NCI-H345 (cell line): ENCODE results near the gene TLCD3B.

Experiments used
- DNase-seq: peaks from one replicate; lab custom pipeline; 2025; lab: John Stamatoyannopoulos, UW

Gene TLCD3B

DNA sequence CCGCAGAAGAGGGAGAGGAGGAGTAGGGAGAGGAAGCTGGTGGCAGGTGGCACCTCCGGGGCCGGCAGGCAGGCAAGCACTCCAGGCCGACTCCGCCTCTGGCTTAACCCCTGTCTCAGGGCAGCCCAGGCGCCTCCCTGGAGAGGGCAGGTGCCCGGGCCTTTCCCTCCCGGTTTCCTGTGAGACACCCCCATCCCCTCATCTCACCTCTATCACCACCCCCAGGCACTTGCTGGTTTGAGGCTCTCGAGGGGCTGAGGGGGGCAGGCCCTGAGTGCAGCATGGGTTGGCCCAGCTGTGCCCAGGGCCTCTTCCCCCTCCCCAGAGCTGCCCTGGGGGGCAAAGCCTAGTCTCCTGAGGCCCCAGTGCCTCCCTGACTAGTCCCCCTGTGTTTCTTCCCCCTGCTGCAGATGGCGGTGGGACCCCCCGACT lies 26.2 kb downstream of the TLCD3B start:
- DNase-seq: peak; percentile 65

DNA sequence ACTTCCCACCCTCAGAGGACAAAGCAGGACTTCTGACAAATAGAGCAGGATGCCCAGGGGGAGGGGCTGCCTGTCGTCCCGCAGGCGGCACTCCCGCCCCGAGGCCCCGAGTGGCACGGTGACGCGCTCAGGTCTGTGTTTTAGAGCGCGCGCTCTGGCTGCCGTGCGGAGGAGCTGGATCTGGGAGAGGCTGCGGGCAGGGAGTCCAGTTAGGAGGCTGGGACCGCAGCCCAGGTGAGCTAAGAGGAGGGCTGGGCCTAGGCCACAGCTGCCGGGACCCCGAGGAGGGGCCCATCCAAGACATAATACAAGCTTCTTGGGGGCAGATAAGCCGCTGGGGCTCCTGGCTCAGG lies 26.7 kb downstream of the TLCD3B start:
- DNase-seq: peak; percentile 77

DNA sequence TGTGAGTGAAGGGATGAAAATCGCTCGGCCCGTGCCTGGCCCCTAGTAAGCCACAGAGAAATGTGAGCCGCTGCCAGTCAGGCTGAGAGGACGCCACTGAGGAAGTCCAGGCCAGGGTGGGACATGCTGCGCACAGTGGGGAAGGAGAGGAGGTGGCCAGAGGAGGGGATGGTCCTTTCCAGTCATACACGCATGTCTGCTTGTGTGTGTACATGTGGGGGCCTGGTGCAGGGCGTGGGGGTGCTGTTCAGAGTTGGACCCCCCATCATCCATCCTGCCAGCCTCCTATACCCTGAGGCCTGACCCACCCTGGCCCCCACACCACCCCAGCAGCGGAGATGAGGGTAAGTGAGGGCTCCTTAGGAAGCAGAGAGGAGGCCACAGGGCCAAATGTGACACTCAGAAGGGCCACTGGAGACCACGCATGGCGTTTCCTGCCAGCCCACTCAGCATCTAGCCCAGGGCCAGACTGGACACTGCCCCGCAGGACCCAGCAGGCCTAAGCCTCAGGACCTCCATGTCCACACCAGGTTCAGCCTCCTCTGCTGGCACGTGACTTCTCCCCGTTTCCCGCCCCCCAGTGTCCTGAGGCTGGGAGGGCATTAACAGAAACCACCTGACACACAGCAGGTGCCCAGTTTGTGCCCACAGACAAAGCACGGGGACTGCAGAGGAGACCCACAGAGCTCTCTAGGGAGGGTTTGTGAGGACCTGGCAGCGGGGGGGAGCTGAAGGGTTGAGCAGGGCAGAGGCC lies 27.2 kb downstream of the TLCD3B start:
- DNase-seq: no peak

- DNase-seq: no peak
These were observed 28.3 kb downstream of the TLCD3B start for GRCh38 chr16:30002614-30003346.

- no peak for DNase-seq
These were observed 30.1 kb downstream of the TLCD3B start for GRCh38 chr16:30000735-30001631.

DNA sequence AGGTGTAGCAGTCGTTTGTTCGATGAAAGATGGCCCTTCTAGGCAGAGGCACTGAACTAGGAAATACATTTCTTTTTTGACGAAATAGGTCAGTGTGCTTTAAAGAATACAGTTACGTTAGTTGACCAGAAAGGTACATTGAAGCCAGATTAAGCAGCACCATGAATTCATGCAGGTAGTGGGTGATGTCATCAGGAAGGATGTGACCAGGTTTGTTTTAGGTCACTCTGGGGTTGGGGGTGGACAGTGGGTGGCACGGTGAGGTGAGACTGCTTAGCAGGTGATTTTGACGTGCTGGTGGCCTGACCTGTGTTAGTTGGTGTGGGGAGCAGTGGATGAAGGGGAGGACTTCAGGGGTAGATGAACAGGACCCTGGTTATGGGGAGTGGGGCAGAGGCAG lies 31.5 kb downstream of the TLCD3B start:
- DNase-seq: no peak

GRCh38 chr16:29996766-29997250 lies 34.3 kb downstream of the TLCD3B start:
- DNase-seq: no peak

- DNase-seq: peak; percentile 100
These were observed 34.9 kb downstream of the TLCD3B start, which contains the start of gene INO80E for GRCh38 chr16:29995911-29996765. Gene INO80E (plus strand): TSS chr16:29996241. CDS start chr16:29996311, 70 bp downstream.

- peak; percentile 95 for DNase-seq
These were observed 35.7 kb downstream of the TLCD3B start, which contains the start of gene HIRIP3 for GRCh38 chr16:29995324-29995910. Gene HIRIP3 (minus strand): TSS chr16:29995617. CDS start chr16:29995605, 12 bp downstream.

DNA sequence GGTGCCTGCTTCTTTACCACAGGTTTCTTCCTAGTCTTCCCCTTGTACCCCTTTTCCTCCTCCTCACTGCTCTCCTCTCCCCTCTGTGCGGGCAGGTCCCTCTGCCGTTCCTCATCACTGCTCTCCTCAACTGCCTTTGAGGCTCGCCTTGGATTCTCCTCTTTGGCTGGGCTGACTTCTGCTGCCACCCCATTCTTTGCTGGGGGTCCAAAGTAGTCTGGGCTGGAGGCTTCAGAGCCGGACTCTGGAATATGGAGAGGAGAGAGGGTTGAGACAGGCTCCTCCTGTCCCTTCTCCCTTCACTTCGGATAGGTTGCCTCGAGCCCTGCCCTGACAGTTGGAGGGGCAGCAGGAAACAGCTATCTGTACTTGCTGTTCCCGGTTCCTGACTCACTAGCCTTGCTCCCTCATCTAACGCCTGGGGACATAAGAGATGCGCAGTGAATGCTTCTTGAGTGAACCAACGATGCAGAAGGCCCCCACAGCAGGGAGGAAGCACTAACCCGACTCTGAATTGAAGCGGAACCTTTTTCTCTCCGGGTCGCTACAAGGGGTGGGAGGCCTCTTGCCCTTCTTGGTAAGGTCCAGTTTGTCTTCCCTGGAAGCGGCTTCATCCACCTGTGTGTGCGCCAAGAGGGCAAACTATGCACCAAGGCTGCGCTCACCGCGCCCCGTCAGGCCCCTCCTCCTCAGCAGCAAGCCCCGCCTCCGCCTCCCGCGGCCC lies 36.3 kb downstream of the TLCD3B start:
- DNase-seq: no peak

DNA sequence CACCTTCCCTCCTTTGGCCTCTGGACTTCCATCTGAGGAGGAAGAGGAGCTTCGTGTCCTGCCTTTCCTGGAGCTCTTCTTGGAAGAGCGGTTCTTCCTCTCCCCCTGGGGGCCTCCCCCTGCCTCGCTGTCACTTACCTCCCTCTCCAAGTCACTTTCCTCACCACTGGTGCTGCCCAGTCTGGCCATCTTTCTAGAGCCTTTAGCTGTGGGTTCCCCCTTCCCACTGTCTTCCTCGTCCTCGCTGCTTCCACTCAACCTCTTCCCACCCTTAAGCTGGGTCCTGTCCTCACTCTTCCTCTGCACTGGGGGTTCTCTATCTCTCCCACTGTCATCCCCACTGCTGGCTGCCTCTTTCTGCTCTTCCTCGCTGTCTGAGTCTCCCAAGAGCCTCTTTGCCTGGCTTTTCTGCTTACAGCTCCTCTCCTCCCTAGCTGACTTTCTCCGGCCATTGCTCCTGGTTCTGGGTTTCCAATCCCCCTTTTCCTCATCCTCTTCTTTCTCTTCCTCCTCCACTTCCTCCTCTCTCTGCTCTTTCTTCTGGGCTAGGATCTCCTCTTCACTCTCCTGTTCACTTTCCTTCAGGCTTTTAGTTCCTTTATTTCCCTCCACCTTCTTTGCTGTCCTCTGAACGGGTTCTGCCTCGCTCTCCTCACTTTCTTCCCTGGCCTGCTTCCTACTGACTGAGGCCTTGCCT lies 37.0 kb downstream of the TLCD3B start:
- DNase-seq: no peak

GRCh38 chr16:29993191-29993902 lies 37.7 kb downstream of the TLCD3B start:
- DNase-seq: no peak

GRCh38 chr16:29992344-29992967 lies 38.6 kb downstream of the TLCD3B start:
- no peak for DNase-seq

DNA sequence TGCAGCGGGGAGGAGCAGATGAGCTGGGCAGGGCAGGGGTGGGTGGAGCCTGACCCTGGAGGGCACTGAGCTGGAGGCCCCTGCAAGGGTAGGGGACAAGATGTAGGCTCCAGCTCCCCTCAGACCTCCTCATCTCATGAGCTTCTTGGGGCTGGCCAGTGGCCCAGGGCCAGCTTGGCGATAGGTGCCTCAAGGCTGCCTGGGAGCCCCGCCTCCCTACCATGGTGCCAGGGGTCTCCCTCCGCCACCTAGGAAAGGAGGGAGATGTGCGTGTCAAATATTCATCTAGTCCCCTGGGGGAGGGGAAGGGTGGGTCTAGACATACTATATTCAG lies 39.5 kb downstream of the TLCD3B start:
- DNase-seq: no peak

DNA sequence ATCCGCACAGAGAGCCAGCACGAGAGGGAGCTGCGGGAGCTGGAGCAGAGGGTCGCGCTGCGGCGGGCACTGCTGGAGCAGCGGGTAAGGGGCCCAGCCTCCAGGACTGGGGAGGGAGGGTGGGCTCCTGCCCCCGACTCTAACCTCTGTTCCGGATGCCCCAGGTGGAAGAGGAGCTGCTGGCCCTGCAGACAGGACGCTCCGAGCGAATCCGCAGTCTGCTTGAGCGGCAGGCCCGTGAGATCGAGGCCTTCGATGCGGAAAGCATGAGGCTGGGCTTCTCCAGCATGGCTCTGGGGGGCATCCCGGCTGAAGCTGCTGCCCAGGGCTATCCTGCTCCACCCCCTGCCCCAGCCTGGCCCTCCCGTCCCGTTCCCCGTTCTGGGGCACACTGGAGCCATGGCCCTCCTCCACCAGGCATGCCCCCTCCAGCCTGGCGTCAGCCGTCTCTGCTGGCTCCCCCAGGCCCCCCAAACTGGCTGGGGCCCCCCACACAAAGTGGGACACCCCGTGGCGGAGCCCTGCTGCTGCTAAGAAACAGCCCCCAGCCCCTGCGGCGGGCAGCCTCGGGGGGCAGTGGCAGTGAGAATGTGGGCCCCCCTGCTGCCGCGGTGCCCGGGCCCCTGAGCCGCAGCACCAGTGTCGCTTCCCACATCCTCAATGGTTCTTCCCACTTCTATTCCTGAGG lies 40.0 kb downstream of the TLCD3B start:
- no peak for DNase-seq

DNA sequence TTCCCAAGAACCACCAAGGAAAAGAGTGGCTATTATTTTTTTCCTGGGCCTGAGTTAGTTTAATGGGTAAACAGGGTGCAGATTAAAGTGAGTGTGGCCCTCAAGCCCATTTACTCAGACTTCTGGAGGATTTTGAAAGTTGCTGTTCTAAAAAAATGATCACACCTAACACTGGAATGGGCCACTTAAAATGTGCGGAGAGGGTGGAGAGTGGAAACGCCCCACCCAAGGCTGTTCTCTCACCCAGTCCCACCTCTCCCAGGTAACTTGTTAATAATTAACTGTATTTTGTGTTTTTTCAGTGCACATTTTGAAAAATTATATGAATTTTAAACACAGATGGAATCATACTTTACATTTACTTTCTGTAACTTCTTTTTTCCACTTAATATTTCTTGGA lies 41.0 kb downstream of the TLCD3B start:
- no peak for DNase-seq

GRCh38 chr16:29989111-29989858 lies 41.8 kb downstream of the TLCD3B start:
- no peak for DNase-seq
